Activated naive CD8-positive, alpha-beta T cell treated with anti-CD3 and anti-CD28 coated beads, Interleukin-2, amount 50 U/mL, for 24 hours (primary cell): ENCODE results near the gene DUSP5.

Experiments used
- ATAC-seq: fragments of 150-1000 bp; cut with Tn5 transposase; one replicate; pipeline ENCODE4 v1.10.0; 2021
- DNase-seq: peaks from one replicate; pipeline ENCODE4 v3.0.0; 2021
- H3K27ac Mint-ChIP-seq: one replicate; pipeline ENCODE4 v1.8.0; 2021; ENCODE audit warnings: mild to moderate bottlenecking, mixed read lengths
- H3K27me3 Mint-ChIP-seq: one replicate; pipeline ENCODE4 v1.8.0; 2021; ENCODE audit warnings: mixed read lengths
- H3K36me3 Mint-ChIP-seq: one replicate; pipeline ENCODE4 v1.8.0; 2021; ENCODE audit warnings: low read depth, mixed read lengths
- H3K4me1 Mint-ChIP-seq: one replicate; pipeline ENCODE4 v1.8.0; 2021; ENCODE audit warnings: mixed read lengths
- H3K4me3 Mint-ChIP-seq: one replicate; pipeline ENCODE4 v1.8.0; 2021; ENCODE audit warnings: mild to moderate bottlenecking, moderate library complexity, mixed read lengths
- H3K9me3 Mint-ChIP-seq: one replicate; pipeline ENCODE4 v1.8.0; 2021; ENCODE audit warnings: mixed read lengths

The DUSP5 gene

DNA sequence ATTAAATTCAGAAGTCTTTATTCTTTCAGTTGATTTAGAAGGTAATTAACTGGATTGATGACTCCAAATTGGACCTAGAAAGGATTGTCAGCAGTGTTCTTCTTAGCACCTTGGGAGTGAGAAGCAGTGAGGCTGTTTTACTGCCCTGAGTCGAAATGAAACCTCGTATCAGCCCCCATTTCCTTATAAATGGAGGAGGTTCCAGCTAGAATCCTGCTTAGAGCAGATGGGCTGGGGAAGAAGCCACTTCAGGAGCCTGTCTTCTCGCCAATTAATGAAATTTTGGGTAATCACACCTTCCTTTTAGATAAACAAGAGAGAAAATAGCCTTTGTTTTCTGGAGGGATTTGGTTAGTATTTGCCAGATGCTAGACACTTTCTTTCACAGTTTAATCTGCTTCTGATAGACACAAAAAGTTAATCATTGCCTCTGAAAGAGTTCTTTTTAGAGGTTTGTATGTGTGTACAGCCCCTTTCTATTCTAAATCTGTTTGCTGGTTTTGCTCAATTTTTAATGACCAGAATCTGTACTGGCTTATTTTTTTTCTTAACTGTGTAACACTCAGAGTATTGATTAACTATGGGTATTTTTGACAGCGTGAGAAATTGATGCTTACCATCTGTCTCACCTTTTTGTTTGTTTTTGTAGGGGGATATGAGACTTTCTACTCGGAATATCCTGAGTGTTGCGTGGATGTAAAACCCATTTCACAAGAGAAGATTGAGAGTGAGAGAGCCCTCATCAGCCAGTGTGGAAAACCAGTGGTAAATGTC is 4.6 kb downstream of the DUSP5 start:
- ATAC-seq: no peak
- H3K36me3 Mint-ChIP-seq: peaks cover 77% of the 10 kb centered on the region
- no peak for DNase-seq
- no peaks in the 10 kb centered on the region for H3K27me3 Mint-ChIP-seq
- H3K4me3 Mint-ChIP-seq: peak overlapping the region; percentile 97
- no peaks in the 10 kb centered on the region for H3K9me3 Mint-ChIP-seq
- H3K27ac Mint-ChIP-seq: peak overlapping the region; percentile 89
- H3K4me1 Mint-ChIP-seq: peaks cover 81% of the 10 kb centered on the region

DNA sequence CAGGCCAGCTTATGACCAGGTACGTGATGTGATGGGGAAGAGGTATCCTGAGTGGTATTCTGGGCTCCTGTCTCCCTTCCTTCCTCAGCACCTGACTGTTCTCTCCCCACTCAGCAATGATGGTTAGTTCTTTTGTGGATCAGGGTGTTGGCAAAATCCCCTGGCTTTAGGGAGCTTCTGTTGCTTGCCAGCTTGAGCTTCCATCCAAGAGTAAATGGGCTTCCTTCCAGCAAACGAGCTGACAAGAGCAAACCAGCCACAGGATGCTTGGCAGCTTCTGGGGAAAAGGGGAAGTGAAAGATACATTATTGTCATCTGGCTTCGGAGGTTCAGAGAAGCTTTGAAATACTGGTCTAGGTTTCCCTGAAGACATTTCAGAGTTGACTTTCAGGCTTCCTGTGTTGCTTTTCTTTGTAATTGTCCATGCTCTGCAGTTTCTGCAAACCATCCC is 5.2 kb downstream of the DUSP5 start:
- Mint-ChIP-seq H3K27me3 (no peaks in the 10 kb centered on the region), H3K27ac (peak overlapping the region; percentile 89), H3K4me1 (peaks cover 86% of the 10 kb centered on the region), H3K9me3 (no peaks in the 10 kb centered on the region), H3K4me3 (peak overlapping the region; percentile 97), H3K36me3 (peaks cover 82% of the 10 kb centered on the region)
- DNase-seq (no peak), ATAC-seq (no peak)

DNA sequence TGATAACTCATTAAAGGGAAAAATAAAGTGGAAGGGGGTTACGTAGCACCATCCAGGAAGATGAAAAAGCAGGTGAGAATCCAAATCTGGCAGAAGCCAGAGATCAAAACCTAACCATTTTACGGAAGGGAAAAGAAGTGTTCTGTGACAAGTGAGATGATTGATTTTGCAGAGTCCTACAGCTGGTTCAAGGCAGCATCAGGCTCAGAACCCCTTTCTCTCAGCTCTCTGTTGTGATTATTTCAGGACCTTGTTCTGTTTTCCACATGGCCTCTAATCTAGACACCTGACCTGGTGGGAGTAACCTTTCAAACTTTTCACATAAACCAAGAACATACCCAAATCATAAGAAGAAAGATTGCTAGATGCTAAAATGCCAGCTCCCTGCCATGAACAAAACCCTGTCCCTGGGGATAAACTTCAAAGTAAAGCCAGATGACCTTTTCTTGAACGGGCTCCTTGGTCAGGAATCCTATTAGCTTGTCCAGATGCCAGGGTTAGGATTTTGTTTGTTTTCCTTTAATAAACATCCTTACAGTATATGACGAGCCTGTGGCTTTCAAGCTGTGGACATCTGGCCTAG is 5.9 kb downstream of the DUSP5 start:
- no peaks in the 10 kb centered on the region for H3K27me3 Mint-ChIP-seq
- peak overlapping the region; percentile 97 for H3K4me3 Mint-ChIP-seq
- no peaks in the 10 kb centered on the region for H3K9me3 Mint-ChIP-seq
- H3K4me1 Mint-ChIP-seq: peaks cover 92% of the 10 kb centered on the region
- peaks cover 89% of the 10 kb centered on the region for H3K36me3 Mint-ChIP-seq
- H3K27ac Mint-ChIP-seq: peak overlapping the region; percentile 89
- ATAC-seq: no peak
- no peak for DNase-seq

DNA sequence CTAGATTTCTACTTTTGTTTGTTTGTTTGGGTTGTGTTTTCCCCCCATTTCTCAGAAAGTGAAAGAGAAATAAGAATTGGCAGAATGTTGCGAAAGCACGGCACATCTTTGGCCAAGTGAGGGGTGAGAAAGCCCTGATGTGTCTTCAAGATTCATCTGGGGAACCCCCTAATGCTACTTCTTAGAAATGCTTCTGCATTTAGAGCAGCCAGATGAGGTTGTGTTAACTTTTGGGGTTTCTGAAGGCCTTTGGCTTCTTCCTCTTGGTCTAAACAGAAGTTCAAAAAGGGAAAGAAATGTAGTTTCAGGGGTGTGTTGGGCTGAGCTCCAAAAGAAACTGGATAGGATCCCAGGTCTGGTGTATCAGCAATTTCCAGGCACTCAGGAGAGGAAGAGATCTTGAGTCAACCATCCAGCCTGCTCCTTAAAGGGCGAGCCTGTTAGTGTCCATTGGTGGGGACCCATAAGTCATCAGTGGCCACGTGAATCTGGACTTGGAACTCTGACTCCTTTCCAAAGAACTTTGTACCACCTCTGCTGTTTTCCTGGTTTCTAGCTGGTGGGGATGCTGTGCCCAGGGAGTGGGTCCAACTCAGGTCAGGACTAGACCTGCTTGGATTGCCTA is 6.5 kb downstream of the DUSP5 start:
- Mint-ChIP-seq H3K9me3 (no peaks in the 10 kb centered on the region), H3K36me3 (peaks cover 90% of the 10 kb centered on the region), H3K27me3 (no peaks in the 10 kb centered on the region), H3K4me3 (peak overlapping the region; percentile 97), H3K4me1 (peaks cover 95% of the 10 kb centered on the region), H3K27ac (peak overlapping the region; percentile 89)
- ATAC-seq (peak; percentile 84), DNase-seq (peak; percentile 54)

DNA sequence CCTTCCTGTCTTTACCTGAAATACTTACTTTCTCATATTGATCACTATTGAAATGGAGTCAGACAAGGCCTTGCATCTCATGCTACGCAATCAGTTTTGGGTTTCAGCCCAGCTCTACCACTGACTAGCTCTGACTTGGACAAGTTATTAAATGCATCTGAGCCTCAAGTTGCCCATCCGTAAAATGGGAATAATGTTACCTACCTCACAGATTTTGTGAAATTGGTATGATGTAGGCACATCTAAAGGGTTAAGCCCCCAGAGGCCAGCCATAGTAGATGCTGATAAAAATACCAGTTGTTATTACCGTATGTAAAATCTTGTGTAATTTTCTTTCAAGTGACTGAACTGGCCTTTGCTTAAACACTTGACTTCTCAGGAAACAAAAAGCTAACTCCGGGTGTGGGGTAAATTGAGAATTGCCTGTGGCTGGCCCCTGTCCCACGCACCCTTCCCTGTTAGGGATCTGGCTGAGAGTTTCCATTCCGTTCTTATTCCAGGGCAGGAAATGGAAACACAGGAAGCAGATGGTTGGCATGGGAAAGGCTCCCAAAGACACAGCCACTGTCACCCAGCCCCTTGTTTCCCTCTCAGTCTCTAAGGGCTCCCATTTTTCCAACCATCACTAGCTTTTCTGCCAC is 7.5 kb downstream of the DUSP5 start:
- Mint-ChIP-seq H3K4me1 (peaks cover 90% of the 10 kb centered on the region), H3K36me3 (peaks cover 89% of the 10 kb centered on the region), H3K4me3 (peak overlapping the region; percentile 97), H3K9me3 (no peaks in the 10 kb centered on the region), H3K27ac (peak overlapping the region; percentile 89), H3K27me3 (no peaks in the 10 kb centered on the region)
- DNase-seq (no peak), ATAC-seq (no peak)

DNA sequence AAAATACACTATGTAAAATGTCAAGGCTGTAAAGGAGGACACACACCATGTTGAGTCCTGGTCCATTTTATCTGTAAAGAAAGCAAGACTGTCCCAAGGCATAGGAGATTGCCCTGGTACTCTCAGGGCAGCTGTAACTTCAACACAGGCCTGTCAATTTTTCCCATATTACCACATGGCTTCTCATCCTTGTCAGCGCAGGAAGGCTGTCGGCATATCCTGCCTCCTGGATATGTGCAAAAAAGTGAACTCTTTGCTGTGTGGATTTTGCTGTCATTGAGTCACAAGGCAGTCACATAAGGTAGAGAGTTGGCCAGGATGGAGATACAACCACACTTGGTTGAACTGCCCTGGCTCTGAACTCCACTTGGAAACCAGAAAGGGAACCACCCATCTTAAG is 8.7 kb downstream of the DUSP5 start:
- Mint-ChIP-seq H3K27ac (peak overlapping the region; percentile 43), H3K4me1 (peaks cover 90% of the 10 kb centered on the region), H3K9me3 (no peaks in the 10 kb centered on the region), H3K27me3 (no peaks in the 10 kb centered on the region), H3K4me3 (no peak overlapping the region), H3K36me3 (peaks cover 89% of the 10 kb centered on the region)
- ATAC-seq: no peak
- DNase-seq: no peak

DNA sequence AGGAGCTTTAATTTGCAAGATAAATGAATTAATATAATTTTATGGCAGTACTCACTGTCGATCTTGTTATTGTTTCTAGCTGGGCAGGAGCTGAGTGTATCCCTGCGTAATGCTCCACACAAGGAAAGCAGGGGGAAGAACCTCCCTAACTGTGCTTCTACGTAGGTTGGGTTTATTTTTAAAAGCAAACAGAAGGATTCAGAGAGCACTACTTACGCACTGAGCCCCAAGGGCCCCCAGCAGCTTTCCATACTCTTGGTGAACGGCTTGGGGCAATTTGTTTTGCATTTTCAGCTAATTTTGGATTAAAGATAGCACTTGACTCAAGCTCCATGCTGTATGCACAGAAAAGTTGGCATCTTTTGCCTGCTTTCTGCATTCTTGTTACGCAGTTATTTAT is 9.6 kb downstream of the DUSP5 start:
- Mint-ChIP-seq H3K27ac (no peak overlapping the region), H3K9me3 (no peaks in the 10 kb centered on the region), H3K4me1 (peaks cover 90% of the 10 kb centered on the region), H3K27me3 (no peaks in the 10 kb centered on the region), H3K36me3 (peaks cover 97% of the 10 kb centered on the region), H3K4me3 (no peak overlapping the region)
- ATAC-seq (no peak), DNase-seq (no peak)

DNA sequence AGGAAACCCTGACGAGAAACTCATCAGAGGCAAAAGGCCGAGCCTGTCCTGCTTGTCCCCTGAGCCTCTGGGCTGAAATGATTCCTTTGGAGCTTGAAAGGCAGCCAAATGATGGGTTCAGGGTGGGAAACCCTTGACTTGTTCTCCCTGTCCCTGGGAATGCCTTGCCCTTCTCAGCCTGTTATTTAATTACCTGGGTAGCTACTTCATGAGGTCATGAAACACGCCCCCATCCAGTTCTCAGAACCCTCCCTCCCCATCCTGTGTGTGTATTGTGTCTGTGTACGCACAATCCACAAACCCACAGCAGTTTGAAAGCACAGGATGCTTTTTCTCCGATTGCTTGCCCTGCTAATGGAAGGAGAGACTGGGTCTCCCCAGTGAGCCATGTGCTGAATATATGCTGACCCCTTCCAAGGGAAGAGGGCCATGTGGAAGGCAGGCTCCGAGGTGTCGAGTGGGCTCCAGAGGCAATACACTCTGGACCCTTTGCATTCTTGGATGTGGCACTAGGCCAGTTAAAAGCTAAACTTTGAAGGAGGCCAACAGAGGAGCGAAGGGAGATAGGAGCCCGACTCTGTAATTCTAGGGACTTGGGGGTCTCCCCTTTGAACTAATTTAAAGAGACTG is 10.6 kb downstream of the DUSP5 start:
- no peak overlapping the region for H3K4me3 Mint-ChIP-seq
- H3K27ac Mint-ChIP-seq: no peak overlapping the region
- H3K9me3 Mint-ChIP-seq: no peaks in the 10 kb centered on the region
- H3K36me3 Mint-ChIP-seq: peaks cover 96% of the 10 kb centered on the region
- DNase-seq (no peak), ATAC-seq (no peak)
- peaks cover 90% of the 10 kb centered on the region for H3K4me1 Mint-ChIP-seq
- no peaks in the 10 kb centered on the region for H3K27me3 Mint-ChIP-seq

DNA sequence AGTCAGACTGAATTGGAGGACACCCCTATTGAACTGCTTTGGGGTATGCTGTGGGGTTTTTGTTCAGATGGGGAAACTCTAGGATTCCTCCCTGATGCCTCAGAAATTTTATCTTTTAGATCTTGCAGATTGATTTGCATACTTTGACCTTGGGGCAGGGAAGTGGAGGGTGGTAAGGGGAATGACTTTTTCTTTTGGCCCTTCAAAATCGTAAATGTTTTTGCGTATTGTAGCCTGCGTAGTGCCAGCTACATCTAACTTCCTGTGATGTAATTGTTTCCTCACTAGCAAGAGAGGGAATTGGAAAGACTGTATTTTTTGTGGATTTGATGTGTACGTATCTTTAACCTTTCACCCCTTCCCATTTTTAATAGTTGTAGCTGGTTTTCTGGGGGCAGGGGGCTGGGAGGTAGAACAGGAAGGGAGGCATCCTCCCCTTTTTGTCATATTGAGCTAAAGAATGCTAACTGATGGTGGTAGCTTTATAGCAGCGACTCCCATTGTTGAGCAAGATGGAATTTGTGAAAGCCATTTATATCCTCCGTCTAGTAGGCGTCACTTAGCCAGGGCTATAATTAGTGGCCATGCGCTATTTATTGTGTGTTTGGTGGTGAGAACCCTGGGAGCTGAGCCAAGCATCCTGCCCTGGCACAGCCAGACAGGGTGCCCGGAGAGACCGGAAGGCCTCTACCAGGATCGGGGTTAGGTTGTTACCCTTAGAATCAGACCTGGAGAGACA is 11.3 kb downstream of the DUSP5 start:
- DNase-seq (no peak), ATAC-seq (no peak)
- Mint-ChIP-seq H3K27me3 (no peaks in the 10 kb centered on the region), H3K27ac (peak overlapping the region; percentile 21), H3K4me1 (peaks cover 90% of the 10 kb centered on the region), H3K36me3 (peaks cover 95% of the 10 kb centered on the region), H3K4me3 (no peak overlapping the region), H3K9me3 (no peaks in the 10 kb centered on the region)

DNA sequence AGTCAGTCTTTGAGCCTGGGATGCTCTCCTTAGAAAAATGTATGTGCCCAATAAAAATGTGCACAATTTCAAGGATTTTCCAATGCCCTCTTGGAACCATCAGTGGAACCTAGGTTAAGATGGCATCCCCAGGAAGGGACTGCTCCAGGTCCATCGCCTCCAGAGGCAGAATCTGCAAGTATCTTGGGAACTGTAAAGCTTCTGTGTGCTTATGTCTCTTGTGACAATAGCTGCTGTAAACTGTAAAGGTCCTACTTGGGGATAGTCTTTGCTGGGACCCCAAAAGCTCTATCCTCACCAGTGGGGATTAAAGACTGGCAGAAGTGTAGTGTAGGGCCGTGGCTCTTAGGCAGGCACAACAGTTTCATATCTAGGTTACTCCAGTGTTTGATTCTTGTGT is 11.9 kb downstream of the DUSP5 start:
- DNase-seq (no peak), ATAC-seq (no peak)
- Mint-ChIP-seq H3K27me3 (no peaks in the 10 kb centered on the region), H3K27ac (no peak overlapping the region), H3K4me3 (no peak overlapping the region), H3K9me3 (no peaks in the 10 kb centered on the region), H3K4me1 (peaks cover 87% of the 10 kb centered on the region), H3K36me3 (peaks cover 92% of the 10 kb centered on the region)

DNA sequence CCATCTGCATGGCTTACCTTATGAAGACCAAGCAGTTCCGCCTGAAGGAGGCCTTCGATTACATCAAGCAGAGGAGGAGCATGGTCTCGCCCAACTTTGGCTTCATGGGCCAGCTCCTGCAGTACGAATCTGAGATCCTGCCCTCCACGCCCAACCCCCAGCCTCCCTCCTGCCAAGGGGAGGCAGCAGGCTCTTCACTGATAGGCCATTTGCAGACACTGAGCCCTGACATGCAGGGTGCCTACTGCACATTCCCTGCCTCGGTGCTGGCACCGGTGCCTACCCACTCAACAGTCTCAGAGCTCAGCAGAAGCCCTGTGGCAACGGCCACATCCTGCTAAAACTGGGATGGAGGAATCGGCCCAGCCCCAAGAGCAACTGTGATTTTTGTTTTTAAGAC is 12.4 kb downstream of the DUSP5 start:
- no peak overlapping the region for H3K27ac Mint-ChIP-seq
- ATAC-seq: no peak
- H3K4me3 Mint-ChIP-seq: no peak overlapping the region
- peaks cover 81% of the 10 kb centered on the region for H3K4me1 Mint-ChIP-seq
- H3K27me3 Mint-ChIP-seq: no peaks in the 10 kb centered on the region
- peaks cover 91% of the 10 kb centered on the region for H3K36me3 Mint-ChIP-seq
- no peak for DNase-seq
- H3K9me3 Mint-ChIP-seq: no peaks in the 10 kb centered on the region

DNA sequence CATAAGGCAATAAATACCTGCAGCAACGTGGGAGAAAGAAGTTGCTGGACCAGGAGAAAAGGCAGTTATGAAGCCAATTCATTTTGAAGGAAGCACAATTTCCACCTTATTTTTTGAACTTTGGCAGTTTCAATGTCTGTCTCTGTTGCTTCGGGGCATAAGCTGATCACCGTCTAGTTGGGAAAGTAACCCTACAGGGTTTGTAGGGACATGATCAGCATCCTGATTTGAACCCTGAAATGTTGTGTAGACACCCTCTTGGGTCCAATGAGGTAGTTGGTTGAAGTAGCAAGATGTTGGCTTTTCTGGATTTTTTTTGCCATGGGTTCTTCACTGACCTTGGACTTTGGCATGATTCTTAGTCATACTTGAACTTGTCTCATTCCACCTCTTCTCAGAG is 13.0 kb downstream of the DUSP5 start:
- no peaks in the 10 kb centered on the region for H3K27me3 Mint-ChIP-seq
- no peaks in the 10 kb centered on the region for H3K9me3 Mint-ChIP-seq
- peaks cover 88% of the 10 kb centered on the region for H3K36me3 Mint-ChIP-seq
- no peak overlapping the region for H3K27ac Mint-ChIP-seq
- peak overlapping the region; percentile 11 for H3K4me3 Mint-ChIP-seq
- DNase-seq: no peak
- no peak for ATAC-seq
- H3K4me1 Mint-ChIP-seq: peaks cover 75% of the 10 kb centered on the region

DNA sequence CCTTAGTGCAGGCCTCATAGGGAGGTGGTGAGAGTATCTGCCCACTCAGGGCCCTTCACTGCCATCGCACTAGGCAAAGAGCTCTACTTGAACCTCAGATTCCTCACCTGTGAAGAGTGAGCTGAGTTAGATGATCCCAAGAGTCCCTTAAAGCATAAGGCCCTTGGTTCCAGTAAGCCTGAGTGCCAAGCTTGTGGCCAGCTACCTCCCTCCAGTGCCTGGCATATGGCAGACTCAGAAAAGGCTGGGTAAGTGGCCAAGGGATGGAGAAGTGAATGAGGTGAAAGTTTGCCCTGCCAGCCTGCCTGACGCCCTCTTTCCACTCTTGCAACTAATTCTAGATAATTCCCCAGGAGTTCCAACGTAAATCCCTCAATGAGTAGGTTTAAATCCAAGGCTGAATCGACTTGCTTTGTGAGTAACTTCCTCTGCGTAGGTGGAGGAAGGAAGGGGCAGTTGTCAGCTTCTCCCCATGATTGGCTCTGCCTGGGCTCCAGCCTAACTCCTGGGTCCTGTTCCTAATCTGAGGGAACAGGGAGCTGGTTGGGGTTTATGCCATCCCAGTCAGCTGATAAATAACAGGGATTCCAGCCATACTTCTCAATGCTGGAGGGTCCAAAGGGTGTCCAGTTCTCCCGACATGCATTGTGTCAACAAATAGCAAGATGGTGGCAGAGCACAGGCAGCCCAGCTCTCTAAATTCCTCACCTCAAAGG is 14.2 kb downstream of the DUSP5 start:
- no peaks in the 10 kb centered on the region for H3K9me3 Mint-ChIP-seq
- no peak for DNase-seq
- peaks cover 63% of the 10 kb centered on the region for H3K4me1 Mint-ChIP-seq

More for the DNA sequence above, 14.2 kb downstream of the DUSP5 start:
- Mint-ChIP-seq H3K27ac (peak overlapping the region; percentile 83), H3K36me3 (peaks cover 82% of the 10 kb centered on the region), H3K27me3 (no peaks in the 10 kb centered on the region), H3K4me3 (peak overlapping the region; percentile 26)
- no peak for ATAC-seq
